ENCODE results near the gene KLHL5. TPM values are rescaled to one million over a fixed set of nuclear protein-coding genes. Genes with fewer than 3 reads are reported as not detected.

Gene KLHL5
- total RNA-seq, 1 experiment from 2014 or later, result 115 TPM

GRCh38 chr4:39169426-39169825, 107.4 kb downstream of the KLHL5 start:
- intact Hi-C loops (cut with micrococcal nuclease; ENCODE audit: unreplicated experiment), result no loop called here
- H3F3A ChIP-seq (ENCODE audit: insufficient read depth, low read depth), result 0 out of 2 replicates have a peak, but pooled peaks cover 5% of the 10 kb centered on the region
- no peaks in the 10 kb centered on the region for H3K9me2 ChIP-seq (ENCODE audit: insufficient read depth)
- no peak overlapping the region for H3K27ac ChIP-seq
- no peaks in the 10 kb centered on the region for H3K79me2 ChIP-seq (ENCODE audit: low read depth)
- ChIA-PET POLR2A (ENCODE audit: unreplicated experiment) (interaction anchor here (0.6 kb wide), 2 partner anchors 79 to 285 kb away, joined by 5 to 14 read pairs; no protein-coding TSS in a partner anchor), CTCF (no interaction called here)
- no peak overlapping the region for H3K4me3 ChIP-seq
- TF ChIP-seq, protein P1, sequence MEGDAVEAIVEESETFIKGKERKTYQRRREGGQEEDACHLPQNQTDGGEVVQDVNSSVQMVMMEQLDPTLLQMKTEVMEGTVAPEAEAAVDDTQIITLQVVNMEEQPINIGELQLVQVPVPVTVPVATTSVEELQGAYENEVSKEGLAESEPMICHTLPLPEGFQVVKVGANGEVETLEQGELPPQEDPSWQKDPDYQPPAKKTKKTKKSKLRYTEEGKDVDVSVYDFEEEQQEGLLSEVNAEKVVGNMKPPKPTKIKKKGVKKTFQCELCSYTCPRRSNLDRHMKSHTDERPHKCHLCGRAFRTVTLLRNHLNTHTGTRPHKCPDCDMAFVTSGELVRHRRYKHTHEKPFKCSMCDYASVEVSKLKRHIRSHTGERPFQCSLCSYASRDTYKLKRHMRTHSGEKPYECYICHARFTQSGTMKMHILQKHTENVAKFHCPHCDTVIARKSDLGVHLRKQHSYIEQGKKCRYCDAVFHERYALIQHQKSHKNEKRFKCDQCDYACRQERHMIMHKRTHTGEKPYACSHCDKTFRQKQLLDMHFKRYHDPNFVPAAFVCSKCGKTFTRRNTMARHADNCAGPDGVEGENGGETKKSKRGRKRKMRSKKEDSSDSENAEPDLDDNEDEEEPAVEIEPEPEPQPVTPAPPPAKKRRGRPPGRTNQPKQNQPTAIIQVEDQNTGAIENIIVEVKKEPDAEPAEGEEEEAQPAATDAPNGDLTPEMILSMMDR (conservative IDR thresholded peaks at IDR 0.05), result no peak
- no peak for TF ChIP-seq EZH2 (IDR thresholded peaks at IDR 0.05; ENCODE audit: low read depth)
- H3K36me3 ChIP-seq (ENCODE audit: low read depth), result no peaks in the 10 kb centered on the region
- no peaks in the 10 kb centered on the region for H3K27me3 ChIP-seq (ENCODE audit: insufficient read depth, low read depth)
- no peak overlapping the region for H2AFZ ChIP-seq
- no peak overlapping the region for H3K4me2 ChIP-seq
- no peaks in the 10 kb centered on the region for H3K9me3 ChIP-seq (ENCODE audit: insufficient read depth, low read depth)
- no TSS peak for BruUV-seq (replicated peaks)
- no peaks in the 10 kb centered on the region for H3K4me1 ChIP-seq (replicated peaks; ENCODE audit: insufficient read depth)
- H4K20me1 ChIP-seq (ENCODE audit: insufficient read depth), result no peaks in the 10 kb centered on the region
- peak; percentile 27 to 52 for DNase-seq

- intact Hi-C loops (cut with micrococcal nuclease; ENCODE audit: unreplicated experiment), result no loop called here
- TF ChIP-seq EZH2 (IDR thresholded peaks at IDR 0.05; ENCODE audit: low read depth), result no peak
- TF ChIP-seq, protein P1 (conservative IDR thresholded peaks at IDR 0.05), result no peak
Observed at GRCh38 chr4:39170301-39170700, 108.3 kb downstream of the KLHL5 start.

More at GRCh38 chr4:39170301-39170700, 108.3 kb downstream of the KLHL5 start:
- H3K4me2 ChIP-seq, result no peak overlapping the region
- H3K79me2 ChIP-seq (ENCODE audit: low read depth), result no peaks in the 10 kb centered on the region
- POLR2A ChIA-PET (ENCODE audit: unreplicated experiment), result no interaction called here
- H4K20me1 ChIP-seq (ENCODE audit: insufficient read depth), result no peaks in the 10 kb centered on the region
- no peaks in the 10 kb centered on the region for H3K36me3 ChIP-seq (ENCODE audit: low read depth)
- no peaks in the 10 kb centered on the region for H3K9me3 ChIP-seq (ENCODE audit: insufficient read depth, low read depth)
- no peak for DNase-seq
- no peak overlapping the region for H3K27ac ChIP-seq
- H3F3A ChIP-seq (ENCODE audit: insufficient read depth, low read depth), result 0 out of 2 replicates have a peak, but pooled peaks cover 5% of the 10 kb centered on the region
- H2AFZ ChIP-seq, result no peak overlapping the region
- no TSS peak for BruUV-seq (replicated peaks)
- no peaks in the 10 kb centered on the region for H3K4me1 ChIP-seq (replicated peaks; ENCODE audit: insufficient read depth)
- CTCF ChIA-PET, result no interaction called here
- H3K9me2 ChIP-seq (ENCODE audit: insufficient read depth), result no peaks in the 10 kb centered on the region
- H3K4me3 ChIP-seq, result no peak overlapping the region
- H3K27me3 ChIP-seq (ENCODE audit: insufficient read depth, low read depth), result no peaks in the 10 kb centered on the region

Other genes starting within 250 kb of the KLHL5 start
- 7.9 and 9.3 TPM in 2 replicates for gene TLR6, start 205.4 kb upstream of the KLHL5 start, total RNA-seq (2021)
- 73.7 and 80.4 TPM in 2 replicates for gene FAM114A1, start 194.4 kb upstream of the KLHL5 start, total RNA-seq (2021)
- gene TMEM156, start 29.8 kb upstream of the KLHL5 start, total RNA-seq (2021), result 20.1 and 29.3 TPM in 2 replicates
- gene WDR19, start 120.3 kb downstream of the KLHL5 start, total RNA-seq (2021), result 26.1 and 33.2 TPM in 2 replicates

All from PC-9 (cell line).